Upper lobe of right lung (tissue), 1 donor: Measurements from ENCODE around the gene PDE4A. TPM values are rescaled to one million over a fixed set of nuclear protein-coding genes. Genes with fewer than 3 reads are reported as not detected.
A peak's percentile ranks its signal among the peaks of the same experiment; 100 is the strongest.

Experiments
- ATAC-seq: fragments of 200-7000 bp; cut with Tn5 transposase; one replicate; pipeline ENCODE4 v1.9.1; 2020; ENCODE audit warnings: mild to moderate bottlenecking, moderate library complexity
- DNase-seq: peaks from one replicate; pipeline ENCODE4 v3.0.0-alpha.2; 2020
- H3K27ac ChIP-seq: fragments of 200-600 bp; one replicate; pipeline ENCODE4 v1.8.0; 2022
- H3K27me3 ChIP-seq: fragments of 200-600 bp; one replicate; pipeline ENCODE4 v1.8.0; 2022; ENCODE audit warnings: mild to moderate bottlenecking
- H3K36me3 ChIP-seq: fragments of 200-600 bp; one replicate; pipeline ENCODE4 v1.8.0; 2022
- H3K4me1 ChIP-seq: fragments of 200-600 bp; one replicate; pipeline ENCODE4 v1.8.0; 2022
- H3K4me3 ChIP-seq: fragments of 200-600 bp; one replicate; pipeline ENCODE4 v1.8.0; 2022; ENCODE audit warnings: mild to moderate bottlenecking
- H3K9me3 ChIP-seq: fragments of 200-600 bp; one replicate; pipeline ENCODE4 v1.8.0; 2022
- intact Hi-C: fragments of 100-400 bp; cut with DNase I; formaldehyde crosslinking; loops from one replicate; pipeline ENCODE4 v1.11.0; 2022
- total RNA-seq: library from RNA; stranded (reverse); fragmentation: NEBNext Ultra II Directional; extraction: Animal tissue kit (Norgen Biotek cat#: 25700); gene quantifications from one replicate; pipeline ENCODE4 v1.2.1, GENCODE V29; 2021
- TF ChIP-seq, protein P1 (sequence below): fragments of 200-600 bp; IDR thresholded peaks from one replicate; pipeline ENCODE4 v1.8.0; 2022; ENCODE audit warnings: antibody characterized with exemption
- donor health status: DM: no; HTN: yes; CAD: no; lungs with severe emphysema.

The PDE4A gene
- total RNA-seq, 1 donor from 2014 or later = 35.5 TPM

GRCh38 chr19:10419646-10420443 is 493 bp upstream of the PDE4A start:
- Histone ChIP-seq H3K27me3 (peaks cover 57% of the 10 kb centered on the region), H3K36me3 (no peaks in the 10 kb centered on the region), H3K27ac (no peak overlapping the region), H3K4me1 (peaks cover 43% of the 10 kb centered on the region), H3K9me3 (no peaks in the 10 kb centered on the region), H3K4me3 (peak overlapping the region; percentile 19)
- TF ChIP-seq, protein P1, sequence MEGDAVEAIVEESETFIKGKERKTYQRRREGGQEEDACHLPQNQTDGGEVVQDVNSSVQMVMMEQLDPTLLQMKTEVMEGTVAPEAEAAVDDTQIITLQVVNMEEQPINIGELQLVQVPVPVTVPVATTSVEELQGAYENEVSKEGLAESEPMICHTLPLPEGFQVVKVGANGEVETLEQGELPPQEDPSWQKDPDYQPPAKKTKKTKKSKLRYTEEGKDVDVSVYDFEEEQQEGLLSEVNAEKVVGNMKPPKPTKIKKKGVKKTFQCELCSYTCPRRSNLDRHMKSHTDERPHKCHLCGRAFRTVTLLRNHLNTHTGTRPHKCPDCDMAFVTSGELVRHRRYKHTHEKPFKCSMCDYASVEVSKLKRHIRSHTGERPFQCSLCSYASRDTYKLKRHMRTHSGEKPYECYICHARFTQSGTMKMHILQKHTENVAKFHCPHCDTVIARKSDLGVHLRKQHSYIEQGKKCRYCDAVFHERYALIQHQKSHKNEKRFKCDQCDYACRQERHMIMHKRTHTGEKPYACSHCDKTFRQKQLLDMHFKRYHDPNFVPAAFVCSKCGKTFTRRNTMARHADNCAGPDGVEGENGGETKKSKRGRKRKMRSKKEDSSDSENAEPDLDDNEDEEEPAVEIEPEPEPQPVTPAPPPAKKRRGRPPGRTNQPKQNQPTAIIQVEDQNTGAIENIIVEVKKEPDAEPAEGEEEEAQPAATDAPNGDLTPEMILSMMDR = no peak
- ATAC-seq = no peak
- DNase-seq = no peak
- intact Hi-C loops = no loop called here

GRCh38 chr19:10421240-10422045 is 1.1 kb downstream of the PDE4A start:
- H3K4me3 ChIP-seq = no peak overlapping the region
- no peaks in the 10 kb centered on the region for H3K36me3 ChIP-seq
- no peaks in the 10 kb centered on the region for H3K9me3 ChIP-seq
- peaks cover 42% of the 10 kb centered on the region for H3K4me1 ChIP-seq
- TF ChIP-seq, protein P1 = no peak
- H3K27ac ChIP-seq = no peak overlapping the region
- ATAC-seq = no peak
- intact Hi-C loops = no loop called here
- H3K27me3 ChIP-seq = peaks cover 57% of the 10 kb centered on the region
- DNase-seq = no peak

DNA sequence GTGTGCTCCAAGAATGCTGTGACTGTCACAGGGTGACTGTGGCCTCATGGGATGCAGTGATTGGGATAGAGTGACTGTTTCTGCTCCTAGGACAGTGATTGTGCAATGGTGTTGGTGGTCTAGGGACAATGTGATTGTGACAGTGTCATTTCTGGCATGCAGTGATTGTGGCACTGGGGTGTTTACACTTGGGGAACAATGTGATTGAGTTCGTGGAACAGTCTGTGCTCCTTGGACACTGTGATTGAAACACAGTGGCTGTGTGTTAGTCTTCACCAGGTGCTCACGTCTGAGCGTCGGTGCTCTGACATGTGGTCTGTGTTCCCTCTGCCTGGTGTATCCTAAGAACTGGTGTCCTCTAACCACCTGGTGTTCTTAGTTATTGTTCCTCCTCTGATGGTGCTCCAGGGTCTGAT is 1.7 kb downstream of the PDE4A start:
- no peak for DNase-seq

GRCh38 chr19:10422846-10423245 is 2.5 kb downstream of the PDE4A start:
- peaks cover 45% of the 10 kb centered on the region for H3K4me1 ChIP-seq
- intact Hi-C loops = no loop called here
- no peak overlapping the region for H3K4me3 ChIP-seq

More for the DNA sequence above, 1.7 kb downstream of the PDE4A start:
- Histone ChIP-seq H3K9me3 (no peaks in the 10 kb centered on the region), H3K27ac (no peak overlapping the region), H3K4me3 (no peak overlapping the region), H3K36me3 (no peaks in the 10 kb centered on the region), H3K4me1 (peaks cover 39% of the 10 kb centered on the region), H3K27me3 (peaks cover 57% of the 10 kb centered on the region)
- TF ChIP-seq, protein P1 = no peak
- intact Hi-C loops = no loop called here
- no peak for ATAC-seq

DNA sequence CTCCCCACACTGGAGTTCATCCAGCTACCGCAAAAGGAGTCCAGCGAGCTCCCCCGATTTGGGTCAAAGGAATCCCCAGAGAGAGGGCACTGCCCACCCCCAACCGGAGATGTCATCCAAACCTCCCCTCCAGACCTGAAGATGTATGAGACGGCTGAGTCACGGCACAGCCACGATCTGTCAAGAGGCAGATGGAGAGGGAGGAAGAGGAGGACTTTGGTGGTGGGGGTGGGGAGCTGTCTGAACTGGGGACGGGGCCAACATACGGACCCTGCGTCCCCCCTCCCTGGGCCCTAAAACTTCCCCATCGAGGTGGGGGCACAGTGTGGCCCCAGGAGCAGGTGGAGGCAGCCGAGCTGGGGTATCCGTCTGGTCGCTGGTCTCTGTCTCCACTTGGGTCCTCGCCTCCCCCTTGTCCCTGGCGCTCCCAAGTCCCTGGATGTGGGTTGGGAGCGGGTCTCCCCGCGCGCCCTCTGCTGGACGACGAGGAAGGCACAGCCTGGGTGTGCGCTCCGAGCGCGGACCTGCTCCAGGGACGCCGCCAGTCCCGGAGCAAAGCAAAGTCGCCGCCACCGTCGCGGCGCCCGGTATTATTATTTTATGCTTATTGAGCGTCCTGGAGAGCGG is 3.8 kb downstream of the PDE4A start:
- Histone ChIP-seq H3K36me3 (no peaks in the 10 kb centered on the region), H3K4me1 (peaks cover 51% of the 10 kb centered on the region), H3K9me3 (no peaks in the 10 kb centered on the region), H3K27me3 (peaks cover 37% of the 10 kb centered on the region), H3K4me3 (peak overlapping the region; percentile 48), H3K27ac (peak overlapping the region; percentile 24)
- intact Hi-C loops = no loop called here
- peak; percentile 92 for DNase-seq
- peak; percentile 89 for ATAC-seq
- TF ChIP-seq, protein P1 = peak; percentile 97

More at GRCh38 chr19:10422846-10423245, 2.5 kb downstream of the PDE4A start:
- TF ChIP-seq, protein P1 = no peak
- ATAC-seq (no peak), DNase-seq (no peak)
- no peaks in the 10 kb centered on the region for H3K9me3 ChIP-seq
- no peak overlapping the region for H3K27ac ChIP-seq
- H3K27me3 ChIP-seq = peaks cover 49% of the 10 kb centered on the region
- no peaks in the 10 kb centered on the region for H3K36me3 ChIP-seq
